HG03139 (cell line): ENCODE measurements around the gene MED9.

Experiments
- ATAC-seq: cut with Tn5 transposase; IDR thresholded peaks from one replicate; pipeline ENCODE4 v1.9.1; 2021; ENCODE audit not compliant: unreplicated experiment

The MED9 gene

GRCh38 chr17:17487998-17488397, 11.2 kb downstream of the MED9 start:
- no peak for ATAC-seq

DNA sequence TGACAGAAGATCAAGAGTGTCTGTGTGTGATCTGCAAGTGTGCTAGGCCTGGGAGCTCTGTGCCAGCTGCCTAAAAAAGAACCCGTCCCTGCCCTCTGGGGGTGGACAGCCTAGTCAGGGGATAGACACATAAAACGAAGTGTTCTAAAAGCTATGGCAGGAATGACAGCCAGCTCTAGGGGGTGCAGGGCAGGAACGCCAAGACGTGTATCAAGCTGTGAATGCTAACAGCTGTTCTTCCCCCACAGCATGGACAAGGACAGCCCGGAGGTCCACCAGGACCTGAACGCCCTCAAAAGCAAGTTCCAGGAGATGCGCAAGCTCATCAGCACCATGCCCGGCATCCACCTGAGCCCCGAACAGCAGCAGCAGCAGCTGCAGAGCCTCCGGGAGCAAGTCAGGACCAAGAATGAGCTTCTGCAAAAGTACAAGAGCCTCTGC, 14.3 kb downstream of the MED9 start:
- ATAC-seq = no peak

DNA sequence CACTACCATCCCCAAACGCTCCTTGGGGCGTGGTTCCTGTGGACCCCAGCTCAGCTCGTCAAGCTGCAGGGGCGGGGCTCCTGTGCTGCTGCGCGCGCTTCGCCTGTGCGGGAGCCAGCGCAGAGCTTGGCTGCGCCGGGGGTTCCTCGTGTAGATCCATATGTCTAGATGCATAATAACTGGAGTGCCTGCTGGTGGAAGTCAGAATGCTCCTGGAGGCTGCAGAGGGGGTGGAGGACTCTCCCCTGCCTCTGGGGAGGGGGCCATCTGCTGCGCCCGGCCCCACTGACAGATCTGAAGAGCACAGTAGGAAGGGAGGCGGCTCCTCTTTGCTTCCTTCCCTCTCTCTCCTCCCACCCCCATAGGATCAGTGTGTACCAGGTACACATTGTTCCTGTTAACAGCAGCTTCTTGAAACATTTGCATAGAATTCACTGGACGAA, 14.8 kb downstream of the MED9 start:
- ATAC-seq = no peak

DNA sequence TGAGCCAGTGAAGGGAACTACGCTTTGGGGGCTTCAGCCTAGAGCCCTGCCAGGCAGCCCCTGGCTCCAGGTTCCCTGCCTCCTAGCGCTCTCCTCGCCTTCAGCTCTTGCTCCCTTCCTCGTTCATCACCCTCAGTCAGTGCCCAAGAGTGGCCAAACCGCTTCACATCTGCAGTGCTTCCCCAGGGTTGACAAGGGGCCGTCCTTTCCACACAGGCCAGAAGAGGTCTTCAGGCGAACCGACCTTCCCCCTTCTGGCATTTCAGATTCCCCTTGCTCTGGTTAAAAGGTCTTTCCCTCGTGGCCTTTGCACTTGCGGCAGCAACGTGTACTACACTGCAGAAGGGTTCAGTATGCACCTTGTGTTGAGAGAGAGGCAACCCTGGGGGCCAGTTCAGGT, 15.3 kb downstream of the MED9 start:
- no peak for ATAC-seq

- no peak for ATAC-seq
Observed at GRCh38 chr17:17492571-17492970, 15.8 kb downstream of the MED9 start.

DNA sequence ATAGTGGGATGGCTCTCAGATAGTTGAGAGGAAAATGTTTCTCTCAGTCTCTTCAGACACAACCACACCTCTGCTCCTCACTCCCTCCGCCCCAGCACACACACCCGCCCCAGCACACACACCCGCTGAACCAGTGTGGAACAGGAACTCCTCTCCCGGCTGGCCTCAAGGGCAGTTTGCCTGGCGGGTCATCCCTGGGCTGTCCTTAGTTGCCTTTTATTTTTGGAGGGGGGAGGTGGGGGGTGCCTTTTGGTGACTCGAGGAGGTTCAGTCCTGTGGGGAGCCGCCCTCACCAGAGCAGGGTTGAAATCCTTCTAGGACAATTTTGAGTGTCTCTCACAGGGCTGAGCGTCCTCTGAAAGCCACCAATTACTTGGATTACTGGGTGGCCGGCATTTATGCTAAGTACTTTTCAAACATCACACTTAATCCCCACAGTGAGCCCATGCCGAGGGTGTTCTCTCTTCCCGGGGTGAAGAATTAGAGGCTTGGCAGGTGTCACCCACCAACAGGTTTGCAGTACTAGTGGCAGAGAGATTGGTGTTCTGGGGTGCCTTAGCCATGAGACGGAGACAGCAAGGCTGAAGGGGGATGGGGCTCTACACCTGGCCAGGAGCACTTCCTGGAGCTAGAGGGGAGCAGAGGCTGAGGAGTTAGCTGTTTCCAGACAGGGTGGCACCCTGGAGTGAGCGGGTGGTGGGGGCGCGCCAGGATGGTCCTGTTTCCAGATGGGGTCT, 16.6 kb downstream of the MED9 start:
- ATAC-seq = no peak

GRCh38 chr17:17493986-17494466, 17.2 kb downstream of the MED9 start:
- no peak for ATAC-seq

DNA sequence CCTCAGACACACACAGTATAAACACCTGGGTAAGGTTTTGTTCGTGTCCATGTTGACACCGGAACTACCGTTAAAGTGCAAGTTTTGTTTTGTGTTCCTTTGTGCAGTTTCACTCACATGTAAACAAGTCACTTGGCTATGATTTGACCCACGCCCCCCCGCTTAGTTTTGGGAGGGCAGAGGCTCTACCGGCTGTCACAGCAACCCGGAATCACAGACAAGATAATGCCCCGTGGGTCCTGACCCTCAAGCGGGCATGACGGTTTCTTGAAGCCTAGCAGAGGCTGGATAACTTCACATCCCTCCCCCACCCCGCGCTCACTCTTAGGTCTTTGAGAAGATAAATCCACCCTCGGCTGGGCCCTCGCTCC, 17.7 kb downstream of the MED9 start:
- no peak for ATAC-seq

DNA sequence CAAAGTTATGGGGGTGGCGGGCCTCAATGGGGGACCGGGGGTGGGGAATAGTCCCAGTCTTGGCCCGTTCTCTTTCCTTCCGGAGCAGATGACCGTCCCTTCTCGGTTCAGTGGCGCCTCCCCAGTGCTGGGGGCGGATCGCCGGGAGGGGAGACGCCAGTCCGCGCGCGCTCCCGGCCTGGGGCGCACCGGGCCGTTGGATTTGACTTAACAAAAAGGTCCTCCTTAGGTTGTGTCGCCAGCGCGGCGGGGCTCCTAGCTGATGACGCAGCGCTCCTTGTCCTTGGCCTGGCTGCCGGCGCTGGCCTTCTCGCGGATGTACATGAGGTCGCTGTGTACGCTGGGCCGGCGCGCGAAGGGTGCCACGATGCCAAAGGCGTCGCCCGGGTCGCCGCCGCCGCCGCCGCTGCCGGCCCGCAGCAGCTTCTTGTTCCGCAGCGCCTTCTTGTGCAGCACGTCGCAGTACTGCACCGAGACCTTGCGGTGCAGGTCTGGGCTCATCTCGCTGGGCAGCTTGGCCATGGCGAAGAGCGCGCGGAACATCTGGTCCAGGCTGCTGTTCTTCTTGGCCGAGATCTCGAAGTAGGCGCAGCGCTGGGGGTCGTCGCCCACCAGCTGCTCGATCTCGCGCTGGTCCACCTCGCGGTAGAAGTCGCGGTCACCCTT, 18.2 kb downstream of the MED9 start:
- ATAC-seq = no peak

- no peak for ATAC-seq
Observed at GRCh38 chr17:17495536-17496188, 18.9 kb downstream of the MED9 start.

- ATAC-seq = no peak
Observed at GRCh38 chr17:17496189-17497064, 19.6 kb downstream of the MED9 start, which contains the start of gene RASD1. RASD1 (minus strand) TSS chr17:17496395; CDS start chr17:17496181, 214 bp downstream.

DNA sequence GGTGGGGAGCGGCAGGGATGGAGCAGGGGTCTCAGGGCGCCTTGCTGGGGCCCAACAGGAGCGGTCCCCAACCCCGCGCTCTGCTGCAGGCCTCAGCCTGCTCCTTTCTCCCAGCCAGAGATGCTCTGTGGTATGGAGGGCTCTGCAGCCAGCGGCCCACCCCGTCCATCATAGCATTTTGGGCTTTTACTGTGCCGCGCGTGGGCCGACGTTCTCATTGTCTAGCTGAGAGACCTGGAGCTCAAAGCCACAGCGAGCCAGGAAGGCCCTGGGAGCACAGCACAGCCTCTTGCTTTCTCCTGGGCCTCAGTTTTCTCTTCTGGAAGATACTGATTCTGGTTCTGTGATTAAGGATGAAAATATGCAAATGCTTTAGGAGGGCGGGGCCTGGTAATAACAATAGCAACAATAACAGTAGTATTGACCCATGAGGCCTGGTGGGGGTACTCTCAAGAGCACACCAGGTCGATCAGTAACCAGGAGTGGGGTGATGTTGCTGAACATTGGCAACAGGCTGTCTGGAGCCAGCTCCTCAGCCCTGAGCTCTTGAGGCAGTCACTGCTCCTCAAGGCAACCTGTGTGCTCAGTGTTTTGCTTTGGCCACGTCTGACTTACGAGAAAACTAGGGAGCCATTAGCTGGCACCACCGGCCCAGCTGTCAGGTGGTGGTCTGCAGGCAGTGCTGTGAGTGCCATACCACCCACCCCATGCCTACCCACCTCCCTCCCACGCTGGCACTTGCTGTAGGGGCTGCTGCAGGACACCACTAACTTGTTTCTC, 20.5 kb downstream of the MED9 start:
- no peak for ATAC-seq

DNA sequence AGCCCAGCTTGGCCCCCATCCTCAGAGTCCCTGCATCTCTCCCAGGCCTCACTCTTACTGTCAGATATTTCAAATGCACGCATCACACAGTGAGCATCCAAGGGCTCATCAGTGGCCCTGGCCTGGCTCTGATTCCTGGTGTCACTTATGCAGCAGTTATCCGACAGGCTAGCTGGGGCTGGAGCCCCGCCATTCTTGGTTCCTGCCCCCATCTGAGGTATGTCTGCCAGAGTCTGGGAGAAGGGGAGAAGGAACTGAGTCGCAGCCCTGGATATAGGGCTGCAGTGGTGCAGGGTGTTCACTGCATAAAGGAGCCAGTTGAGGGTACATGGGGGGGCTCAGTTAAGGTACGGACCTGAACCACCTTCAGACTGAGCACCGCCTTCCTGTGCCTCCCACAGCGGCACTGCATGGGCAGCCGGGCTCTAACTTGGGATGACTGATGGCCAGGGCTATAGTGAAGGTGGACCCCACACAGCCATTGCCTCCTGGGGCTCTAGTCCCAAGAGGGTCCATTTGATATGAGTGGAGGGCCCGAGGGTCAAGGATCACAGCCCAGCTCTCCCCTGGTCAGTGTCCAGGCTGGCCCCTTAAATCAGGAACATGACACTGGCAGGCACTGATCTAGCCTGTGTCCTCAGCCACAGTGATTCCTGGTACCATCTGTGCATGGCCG, 21.2 kb downstream of the MED9 start:
- ATAC-seq = no peak

- ATAC-seq = no peak
Observed at GRCh38 chr17:17498606-17499301, 22.0 kb downstream of the MED9 start.

DNA sequence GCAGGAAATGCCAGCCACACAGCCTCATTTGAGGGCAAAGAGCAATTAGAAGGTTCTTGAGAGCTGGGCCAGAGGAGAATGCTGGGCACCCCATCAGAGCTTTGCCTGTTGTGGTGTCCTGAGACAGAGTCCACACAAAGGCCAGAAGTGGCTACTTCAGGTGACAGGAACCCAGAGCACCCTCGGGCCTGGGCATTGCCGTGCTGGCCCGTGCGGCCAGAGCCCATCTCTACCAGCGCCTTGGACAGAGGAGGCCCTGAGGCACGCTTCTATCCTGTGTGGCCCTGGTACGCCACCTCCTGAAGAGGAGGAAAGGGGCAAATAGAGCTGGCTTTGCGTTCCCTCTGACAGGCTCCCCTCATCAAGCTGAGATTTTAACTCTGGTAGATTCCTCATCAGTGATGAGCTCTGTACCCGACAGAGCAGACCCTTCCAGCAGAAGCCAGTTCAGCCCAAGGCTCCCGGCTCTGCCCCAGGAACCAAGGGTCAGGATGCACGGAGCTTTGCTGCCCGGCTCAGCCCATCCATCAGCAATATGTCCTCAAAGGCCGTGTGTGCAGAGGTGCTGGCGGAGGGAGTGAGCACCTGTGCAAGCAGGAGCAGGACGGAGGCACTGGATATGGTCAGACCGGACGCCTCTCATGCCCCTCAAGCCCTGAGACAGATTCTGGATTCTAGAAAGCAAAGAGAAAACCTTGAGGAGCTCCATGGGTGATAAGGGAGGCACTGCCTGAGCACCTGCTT, 22.8 kb downstream of the MED9 start:
- ATAC-seq = no peak

DNA sequence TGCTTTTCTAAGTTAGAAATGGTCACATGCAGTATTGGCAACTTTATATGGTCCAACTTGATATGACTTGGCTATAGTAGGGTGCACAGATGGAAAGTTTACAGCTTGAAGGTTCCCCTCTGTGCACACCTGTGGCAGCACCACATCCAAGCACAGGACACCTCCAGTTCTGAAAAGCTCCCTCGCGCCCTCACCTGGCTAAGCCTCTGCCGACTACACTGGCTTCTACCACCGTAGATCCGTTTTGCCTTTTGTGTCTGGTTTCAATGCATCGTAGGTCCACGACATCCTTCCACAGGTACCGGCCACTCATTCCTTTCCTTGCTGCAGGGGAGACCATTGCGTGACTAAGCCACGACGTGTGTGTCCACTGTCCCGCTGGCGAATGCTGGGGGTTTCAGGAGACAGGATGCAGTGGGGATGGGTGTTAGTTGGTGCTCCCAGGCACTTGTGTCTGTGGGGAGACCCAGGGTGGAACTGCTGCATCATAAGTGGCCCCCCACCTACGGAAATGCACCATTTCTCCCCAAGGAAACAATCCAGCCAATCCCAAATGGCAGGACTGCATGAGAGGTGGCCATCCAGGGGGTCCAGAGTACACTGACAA, 24.3 kb downstream of the MED9 start:
- no peak for ATAC-seq

GRCh38 chr17:17502741-17503565, 26.2 kb downstream of the MED9 start:
- ATAC-seq = no peak
